GM18508 (cell line): ENCODE data around the gene NUDT22.

Experiments used
- ATAC-seq: cut with Tn5 transposase; IDR thresholded peaks from one replicate; pipeline ENCODE4 v1.9.1; 2021; ENCODE audit warnings: moderate number of reproducible peaks; ENCODE audit not compliant: insufficient read depth, unreplicated experiment

The NUDT22 gene

DNA sequence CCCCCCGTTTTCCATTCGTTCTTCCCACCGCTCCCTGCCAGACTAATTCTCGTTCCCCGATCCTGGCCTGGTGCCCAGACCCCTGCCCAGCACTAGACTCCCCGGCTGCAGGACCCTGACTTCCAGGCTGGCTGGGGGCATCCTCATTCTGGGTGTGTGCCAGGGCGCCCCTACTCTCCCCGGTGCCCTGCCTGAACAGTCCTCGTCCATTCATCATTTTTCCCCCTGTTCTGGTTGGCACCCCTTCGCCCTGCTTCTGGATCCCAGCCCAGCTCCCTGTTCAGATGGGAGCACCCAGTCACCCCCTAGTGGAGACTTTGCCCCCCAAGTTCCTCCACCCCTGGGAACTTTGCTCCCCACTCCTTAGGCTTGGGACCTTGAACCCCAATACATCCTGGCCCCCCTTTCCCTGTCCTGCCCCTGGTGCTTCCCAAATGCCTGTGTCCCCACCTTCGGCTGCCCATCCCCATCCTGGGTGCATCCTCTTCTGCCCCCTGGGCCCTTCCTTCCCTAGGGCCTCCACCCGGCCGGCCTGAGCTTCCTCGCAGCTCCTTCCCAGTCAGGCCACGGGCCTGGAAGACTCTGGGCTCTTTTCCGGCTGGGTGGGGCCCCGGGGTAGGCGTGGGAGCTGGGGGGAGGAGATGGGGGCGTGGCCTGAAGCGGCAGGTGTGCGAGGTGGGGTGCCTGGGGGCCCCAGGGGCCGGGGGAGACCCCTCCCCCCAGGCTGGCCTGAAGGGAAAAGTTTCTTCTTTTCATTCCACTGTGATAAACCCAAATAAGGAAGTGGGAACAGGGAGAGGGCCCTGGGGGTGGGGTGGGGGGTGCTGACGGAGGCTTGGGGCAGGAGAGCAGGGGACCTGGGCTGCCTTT is 26.2 kb downstream of the NUDT22 start:
- ATAC-seq: no peak

DNA sequence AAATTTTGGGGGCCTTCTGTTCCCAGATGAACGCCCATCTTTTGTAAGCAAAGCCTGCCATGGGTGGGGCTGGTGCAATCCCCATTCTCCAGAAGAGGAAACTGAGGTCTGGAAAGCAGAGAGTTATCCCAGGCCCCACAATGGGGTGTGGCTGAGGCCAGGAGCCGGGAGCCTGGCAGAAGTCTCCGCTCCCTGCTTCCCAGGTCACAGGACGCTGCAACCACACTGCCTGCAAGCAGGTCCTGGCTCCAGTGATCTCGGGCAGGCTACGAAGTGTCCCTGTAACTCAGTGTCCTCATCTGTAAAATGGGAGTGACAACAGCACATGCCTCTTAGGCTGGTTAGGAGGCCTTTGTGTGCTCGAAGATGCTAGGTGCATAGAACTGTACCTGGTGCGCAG is 27.0 kb downstream of the NUDT22 start:
- no peak for ATAC-seq

DNA sequence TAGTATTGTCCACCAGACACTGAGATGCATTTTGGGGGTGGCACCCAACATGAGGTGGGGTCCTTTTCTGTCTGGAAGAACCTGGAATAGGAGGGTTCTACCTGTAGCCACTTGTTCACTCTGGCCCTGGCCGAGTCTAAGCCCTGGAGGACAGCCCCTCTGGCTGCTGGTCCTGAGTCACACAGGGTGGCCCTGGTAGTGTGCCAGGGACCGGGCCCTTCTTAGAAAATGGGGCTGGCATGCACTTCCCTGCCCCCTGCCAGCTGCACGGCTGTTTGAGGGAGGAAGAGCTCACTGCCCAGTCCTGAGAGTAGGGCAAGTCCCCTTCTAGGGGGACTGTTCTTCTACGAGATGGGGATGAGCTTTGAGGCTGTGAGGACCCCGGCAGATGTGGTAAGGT is 27.4 kb downstream of the NUDT22 start:
- ATAC-seq: no peak

DNA sequence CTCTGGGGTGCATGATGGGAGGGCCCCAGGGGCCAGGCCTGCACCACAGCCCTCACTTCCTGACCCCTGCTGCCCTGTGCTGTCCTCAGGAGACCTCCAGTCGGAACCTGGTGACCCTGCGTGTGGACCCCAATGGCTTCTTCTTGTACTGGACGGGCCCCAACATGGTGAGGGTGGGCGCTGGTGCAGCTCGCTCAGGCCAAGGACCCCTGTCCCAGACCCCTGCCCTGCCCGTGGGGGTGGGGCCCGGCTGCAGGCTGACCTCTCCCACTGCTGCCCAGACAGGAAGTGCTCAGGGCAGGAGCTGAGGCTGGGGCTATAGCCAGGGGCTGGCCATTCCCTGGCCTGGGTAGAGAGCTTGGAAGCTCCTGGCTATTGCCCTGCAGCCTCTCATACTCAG is 28.3 kb downstream of the NUDT22 start:
- no peak for ATAC-seq

DNA sequence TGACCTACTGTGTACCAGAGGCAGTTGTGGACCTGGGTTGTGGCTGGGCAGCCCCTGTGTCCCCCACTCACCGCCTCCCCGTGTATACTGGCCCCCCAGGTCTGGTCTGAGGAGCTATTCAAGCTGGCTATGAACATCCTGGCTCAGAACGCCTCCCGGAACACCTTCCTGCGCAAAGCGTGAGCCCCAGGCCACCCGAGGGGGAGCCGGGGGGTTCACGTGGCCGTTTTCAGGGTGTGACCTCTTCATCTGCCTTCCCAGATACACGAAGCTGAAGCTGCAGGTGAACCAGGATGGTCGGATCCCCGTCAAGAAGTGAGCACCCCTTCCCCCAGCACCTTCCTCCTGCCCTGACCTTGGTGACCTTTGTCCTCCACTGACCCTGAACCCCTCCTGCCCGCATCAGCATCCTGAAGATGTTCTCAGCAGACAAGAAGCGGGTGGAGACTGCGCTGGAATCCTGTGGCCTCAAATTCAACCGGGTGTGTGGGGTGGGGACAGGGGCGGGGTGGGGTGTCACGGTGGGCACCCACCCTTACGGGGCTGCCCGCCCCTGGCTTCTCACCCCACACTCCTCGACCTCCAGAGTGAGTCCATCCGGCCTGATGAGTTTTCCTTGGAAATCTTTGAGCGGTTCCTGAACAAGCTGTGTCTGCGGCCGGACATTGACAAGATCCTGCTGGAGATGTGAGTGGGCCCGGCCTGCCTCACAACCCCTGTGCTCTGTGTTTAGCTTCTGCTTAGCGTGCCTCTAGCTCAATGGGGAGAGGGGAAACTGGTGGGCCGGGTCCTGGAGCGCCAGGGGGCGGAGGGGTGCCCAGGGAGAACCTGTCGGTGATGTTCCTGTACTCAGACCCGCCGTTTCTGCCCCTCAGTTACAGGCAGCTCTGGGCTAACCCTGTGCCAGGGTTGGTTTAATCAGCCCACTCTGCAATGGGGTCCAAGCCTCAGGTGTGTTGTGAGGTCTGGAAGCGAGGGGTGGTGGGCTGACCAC is 29.4 kb downstream of the NUDT22 start:
- no peak for ATAC-seq

DNA sequence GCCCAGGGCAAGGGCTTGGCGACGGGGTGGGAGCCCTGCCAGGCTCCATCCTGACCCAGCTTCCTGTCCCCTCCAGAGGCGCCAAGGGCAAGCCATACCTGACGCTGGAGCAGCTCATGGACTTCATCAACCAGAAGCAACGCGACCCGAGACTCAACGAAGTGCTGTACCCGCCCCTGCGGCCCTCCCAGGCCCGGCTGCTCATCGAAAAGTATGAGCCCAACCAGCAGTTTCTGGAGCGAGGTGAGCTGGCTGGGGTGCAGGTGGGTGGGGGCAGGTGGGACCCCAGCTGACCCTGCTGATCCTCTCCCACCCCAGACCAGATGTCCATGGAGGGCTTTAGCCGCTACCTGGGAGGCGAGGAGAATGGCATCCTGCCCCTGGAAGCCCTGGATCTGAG is 30.2 kb downstream of the NUDT22 start:
- no peak for ATAC-seq

DNA sequence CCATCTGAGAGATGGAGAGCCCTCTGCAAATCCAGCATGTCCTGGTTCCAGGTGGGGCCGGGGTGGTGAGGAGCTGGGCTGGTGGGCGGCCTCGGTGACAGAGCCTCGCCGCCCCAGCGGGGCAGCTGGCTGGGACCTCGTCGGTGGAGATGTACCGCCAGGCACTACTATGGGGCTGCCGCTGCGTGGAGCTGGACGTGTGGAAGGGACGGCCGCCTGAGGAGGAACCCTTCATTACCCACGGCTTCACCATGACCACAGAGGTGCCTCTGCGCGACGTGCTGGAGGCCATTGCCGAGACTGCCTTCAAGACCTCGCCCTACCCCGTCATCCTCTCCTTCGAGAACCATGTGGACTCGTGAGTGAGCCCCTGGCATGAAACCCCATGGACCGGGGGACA is 32.3 kb downstream of the NUDT22 start:
- ATAC-seq: no peak

DNA sequence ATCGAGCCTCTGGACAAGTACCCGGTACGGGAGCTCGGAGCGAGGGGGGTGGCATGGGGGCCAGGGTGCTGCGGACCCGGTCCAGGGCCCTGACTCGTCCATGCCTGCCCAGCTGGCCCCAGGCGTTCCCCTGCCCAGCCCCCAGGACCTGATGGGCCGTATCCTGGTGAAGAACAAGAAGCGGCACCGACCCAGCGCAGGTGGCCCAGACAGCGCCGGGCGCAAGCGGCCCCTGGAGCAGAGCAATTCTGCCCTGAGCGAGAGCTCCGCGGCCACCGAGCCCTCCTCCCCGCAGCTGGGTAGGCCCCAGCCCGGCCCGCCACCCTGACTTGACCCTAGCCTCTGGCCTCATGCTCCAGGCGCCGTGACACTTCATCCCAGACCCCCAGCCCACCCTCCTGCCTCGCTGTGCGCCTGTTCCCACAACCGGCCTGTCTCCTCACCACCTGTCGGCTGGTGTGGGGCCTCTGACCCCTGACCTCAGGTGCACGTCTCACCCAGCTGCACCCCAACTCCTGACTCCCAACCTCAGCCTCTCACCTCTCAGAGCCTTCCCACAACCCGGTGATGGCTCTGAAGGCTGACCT is 33.0 kb downstream of the NUDT22 start:
- ATAC-seq: no peak

DNA sequence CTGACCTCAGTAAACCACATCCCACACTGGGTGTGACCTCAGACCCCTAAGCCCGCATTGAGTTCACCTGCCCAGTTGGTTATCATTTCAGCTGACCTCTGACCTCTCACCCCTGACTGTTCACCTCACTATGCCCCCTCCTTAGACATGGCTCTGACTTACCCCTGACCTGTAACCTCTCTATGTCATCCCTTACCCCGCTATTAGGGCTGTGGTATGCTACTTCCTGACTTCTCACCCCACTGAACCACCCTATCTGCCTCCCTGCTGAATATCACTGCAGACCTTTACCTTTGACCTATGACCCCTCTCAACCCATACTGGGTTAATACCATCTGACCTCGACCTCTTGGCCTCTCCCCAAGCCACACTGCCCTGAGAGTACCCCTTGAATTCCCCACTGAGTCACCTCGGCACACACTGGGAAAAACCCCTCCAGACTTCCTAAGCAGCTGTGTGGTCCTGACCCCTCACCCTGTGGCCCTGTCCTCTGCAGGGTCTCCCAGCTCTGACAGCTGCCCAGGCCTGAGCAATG is 33.5 kb downstream of the NUDT22 start:
- no peak for ATAC-seq

DNA sequence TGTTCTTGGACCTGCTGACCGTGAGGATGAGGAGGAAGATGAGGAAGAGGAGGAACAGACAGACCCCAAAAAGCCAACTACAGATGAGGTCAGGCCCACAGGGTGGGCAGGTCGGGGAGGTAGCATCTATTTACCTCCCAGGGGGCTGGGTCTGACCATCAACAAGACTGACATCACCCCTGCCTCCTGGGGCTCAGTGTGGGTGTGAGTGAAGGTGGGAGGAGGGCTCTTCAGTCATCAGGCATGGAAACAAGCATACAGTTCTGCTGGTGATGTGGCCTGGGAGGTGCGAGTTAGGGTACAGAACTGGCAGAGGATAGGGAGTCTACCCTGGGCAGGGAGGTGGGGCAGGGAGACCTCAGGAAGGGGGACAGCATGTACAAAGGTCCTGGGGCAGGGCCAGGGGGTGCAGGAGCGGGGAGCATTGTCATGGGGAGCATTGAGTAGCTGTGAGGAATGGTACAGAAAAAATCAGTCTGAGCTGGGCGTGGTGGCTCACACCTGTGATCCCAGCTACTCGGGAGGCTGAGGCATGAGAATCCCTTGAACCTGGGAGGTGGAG is 34.2 kb downstream of the NUDT22 start:
- ATAC-seq: no peak

DNA sequence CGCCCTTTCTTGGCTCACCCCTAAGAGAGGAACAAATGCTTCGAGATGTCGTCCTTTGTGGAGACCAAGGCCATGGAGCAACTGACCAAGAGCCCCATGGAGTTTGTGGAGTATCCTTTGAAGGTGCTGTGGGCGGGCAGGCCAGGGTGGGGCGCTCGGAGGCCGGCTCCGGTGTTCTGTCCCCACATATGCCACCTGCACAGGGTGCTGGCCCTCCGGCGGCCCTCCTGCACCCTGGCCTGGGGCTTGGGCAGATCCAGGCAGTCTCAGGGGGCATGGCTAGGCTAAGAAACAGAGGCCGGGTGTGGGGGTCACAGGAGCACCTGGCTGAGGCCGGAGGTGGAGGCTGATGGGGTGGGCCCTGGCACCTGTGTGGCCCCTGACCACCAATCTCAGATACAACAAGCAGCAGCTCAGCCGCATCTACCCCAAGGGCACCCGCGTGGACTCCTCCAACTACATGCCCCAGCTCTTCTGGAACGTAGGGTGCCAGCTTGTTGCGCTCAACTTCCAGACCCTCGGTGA is 35.5 kb downstream of the NUDT22 start:
- no peak for ATAC-seq

DNA sequence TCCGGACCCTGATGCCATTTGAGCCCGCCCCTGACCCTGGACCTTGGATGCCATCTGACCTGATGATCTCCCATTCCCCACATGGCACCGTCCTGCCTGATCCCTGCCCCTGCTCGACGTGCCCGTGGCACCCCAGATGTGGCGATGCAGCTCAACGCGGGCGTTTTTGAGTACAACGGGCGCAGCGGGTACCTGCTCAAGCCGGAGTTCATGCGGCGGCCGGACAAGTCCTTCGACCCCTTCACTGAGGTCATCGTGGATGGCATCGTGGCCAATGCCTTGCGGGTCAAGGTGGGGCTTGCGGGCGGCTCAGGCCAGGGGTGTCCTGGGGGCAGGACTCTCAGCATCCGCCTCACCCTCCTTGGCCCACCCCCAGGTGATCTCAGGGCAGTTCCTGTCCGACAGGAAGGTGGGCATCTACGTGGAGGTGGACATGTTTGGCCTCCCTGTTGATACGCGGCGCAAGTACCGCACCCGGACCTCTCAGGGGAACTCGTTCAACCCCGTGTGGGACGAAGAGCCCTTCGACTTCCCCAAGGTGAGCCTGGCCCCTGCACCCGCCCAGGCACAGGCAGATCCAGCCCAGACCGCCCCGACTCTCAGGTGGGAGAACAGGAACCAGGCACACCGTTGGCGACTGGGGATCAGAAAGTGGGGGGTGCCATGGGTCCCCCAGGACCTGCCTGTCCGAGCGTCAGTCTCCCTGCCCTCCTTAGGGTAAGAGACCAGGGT is 36.4 kb downstream of the NUDT22 start:
- ATAC-seq: no peak

DNA sequence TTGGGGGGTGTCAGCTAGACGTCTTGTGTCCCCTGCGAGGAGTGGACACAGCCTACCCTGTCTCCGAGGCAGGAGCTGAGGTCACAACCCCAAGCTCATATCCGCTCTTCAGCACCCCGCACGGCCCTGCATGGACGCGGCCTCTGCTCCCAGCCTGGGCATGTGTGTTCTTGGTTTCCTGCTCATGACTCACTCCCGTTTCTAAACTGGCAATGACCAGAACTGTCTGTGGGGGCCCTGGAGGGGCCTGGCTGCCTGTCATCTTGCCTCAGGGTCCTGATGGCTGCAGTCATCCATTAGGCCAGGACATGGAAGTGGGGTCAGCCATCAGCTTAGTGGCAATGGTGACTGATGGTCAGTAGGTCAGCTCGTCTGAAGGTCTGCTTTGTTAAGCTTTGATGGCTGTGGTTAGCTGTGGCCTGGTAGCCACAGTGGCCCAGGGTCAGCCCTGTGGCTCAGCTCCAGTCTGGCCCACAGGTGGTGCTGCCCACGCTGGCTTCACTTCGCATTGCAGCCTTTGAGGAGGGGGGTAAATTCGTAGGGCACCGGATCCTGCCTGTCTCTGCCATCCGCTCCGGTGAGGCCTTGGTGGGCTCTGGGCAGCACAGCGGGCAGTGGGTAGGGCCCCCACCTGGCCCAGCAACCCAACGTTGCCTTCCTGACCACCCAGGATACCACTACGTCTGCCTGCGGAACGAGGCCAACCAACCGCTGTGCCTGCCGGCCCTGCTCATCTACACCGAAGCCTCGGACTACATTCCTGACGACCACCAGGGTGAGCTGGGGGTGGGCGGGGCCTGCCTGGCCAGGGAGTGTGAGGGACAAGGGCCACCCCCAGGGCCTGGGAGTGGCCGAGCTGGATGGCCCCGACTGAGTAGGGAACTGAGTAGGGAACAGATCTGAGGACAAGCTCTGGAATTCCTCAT is 37.2 kb downstream of the NUDT22 start:
- ATAC-seq: no peak

DNA sequence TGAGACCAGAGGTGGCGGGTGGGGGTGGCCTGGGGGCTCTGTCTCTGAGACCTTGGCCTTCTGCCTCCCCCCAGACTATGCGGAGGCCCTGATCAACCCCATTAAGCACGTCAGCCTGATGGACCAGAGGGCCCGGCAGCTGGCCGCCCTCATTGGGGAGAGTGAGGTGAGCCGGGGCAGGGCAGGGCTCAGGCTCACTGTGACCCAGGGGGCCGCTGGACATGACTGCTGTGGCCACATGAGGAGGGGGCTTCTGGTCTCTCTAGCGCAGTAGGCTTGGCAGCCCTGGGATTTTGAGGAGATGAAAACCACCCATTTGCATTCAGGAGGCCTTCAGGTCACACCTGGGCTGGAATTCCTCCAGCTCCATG is 37.9 kb downstream of the NUDT22 start:
- no peak for ATAC-seq

DNA sequence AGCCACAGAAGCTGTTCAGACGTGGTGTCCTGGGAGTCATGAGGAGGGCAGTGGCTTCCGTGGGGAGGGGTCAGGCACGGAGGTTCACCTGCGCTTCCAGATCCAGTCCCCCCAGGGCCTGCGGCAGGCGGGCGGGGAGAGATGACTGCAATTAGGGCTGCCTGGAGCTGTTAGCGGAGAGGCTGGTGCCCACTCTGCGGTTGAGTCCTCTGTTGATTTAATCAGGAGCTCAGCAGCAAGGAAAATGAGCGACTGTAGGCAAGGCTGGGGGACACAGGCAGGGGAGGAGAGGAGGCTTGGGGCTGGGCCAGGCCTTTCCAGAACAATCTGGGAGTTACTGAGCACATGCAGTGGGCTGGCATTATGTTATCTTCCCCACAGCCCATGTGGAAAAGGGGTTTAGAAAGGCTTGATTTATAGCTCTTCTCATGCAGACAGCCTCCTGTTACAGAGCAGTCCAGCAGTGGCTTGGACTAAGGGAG is 38.3 kb downstream of the NUDT22 start:
- ATAC-seq: no peak

DNA sequence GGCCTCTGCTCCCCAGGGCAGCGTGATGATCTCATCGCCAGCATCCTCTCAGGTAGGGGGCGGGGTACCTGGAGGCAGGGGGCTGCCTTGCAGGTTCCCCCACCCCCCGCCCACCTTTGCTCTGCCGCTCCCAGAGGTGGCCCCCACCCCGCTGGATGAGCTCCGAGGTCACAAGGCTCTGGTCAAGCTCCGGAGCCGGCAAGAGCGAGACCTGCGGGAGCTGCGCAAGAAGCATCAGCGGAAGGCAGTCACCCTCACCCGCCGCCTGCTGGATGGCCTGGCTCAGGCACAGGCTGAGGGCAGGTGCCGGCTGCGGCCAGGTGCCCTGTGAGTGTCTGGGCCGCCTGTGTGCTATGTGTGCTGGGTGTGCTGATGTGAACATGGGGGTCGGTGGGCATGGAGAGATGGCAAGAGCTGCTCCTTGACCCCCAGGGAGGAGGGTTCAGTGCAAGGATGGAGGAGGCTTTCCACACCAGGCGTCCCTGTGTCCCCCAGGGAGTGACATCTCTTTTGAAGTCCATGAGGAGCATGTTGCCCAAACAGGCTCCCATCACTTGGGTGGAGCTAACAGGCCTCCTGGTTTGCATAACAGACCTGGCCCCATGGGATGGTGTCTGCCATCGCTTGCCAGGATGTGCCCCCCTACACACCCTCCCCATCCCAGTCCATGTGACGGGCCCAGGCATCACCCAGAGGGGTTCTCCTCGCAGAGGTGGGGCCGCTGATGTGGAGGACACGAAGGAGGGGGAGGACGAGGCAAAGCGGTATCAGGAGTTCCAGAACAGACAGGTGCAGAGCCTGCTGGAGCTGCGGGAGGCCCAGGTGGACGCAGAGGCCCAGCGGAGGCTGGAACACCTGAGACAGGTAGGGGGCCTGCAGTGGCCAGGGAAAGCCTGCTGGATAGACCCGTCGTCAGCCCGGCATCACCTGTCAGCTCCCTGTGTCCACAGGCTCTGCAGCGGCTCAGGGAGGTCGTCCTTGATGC is 39.4 kb downstream of the NUDT22 start:
- ATAC-seq: no peak

DNA sequence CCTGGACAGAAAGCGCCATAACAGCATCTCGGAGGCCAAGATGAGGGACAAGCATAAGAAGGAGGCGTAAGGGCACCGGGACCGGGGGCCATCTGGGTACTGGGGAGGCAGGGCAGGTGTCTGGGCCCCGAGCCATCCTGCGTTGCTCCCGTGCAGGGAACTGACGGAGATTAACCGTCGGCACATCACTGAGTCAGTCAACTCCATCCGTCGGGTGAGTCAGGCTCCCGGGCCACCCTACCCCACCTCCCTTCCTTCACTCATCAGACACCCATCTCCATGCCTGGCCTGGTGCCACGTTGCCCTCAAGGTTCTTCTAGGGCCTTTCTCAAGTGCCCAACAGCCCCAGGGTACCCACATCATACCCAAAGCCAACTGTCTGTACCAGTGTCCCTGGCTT is 40.3 kb downstream of the NUDT22 start:
- ATAC-seq: no peak
